K562 (cell line): ENCODE measurements around the gene ZNF500. TPM values are rescaled to one million over a fixed set of nuclear protein-coding genes. Genes with fewer than 3 reads are reported as not detected.
A peak's percentile ranks its signal among the peaks of the same experiment; 100 is the strongest.

Source experiments
- CBFB ChIP-seq: sonication (generic); formaldehyde crosslinking; IDR thresholded peaks from 2 replicates; pipeline ENCODE4 v1.4.0; 2020; ENCODE audit warnings: mild to moderate bottlenecking, missing genetic modification reagents
- HMG20B ChIP-seq: fragments of 250-450 bp; sonication (Bioruptor Pico); IDR thresholded peaks from 2 replicates; pipeline ENCODE4 v1.5.0; 2021; ENCODE audit warnings: mild to moderate bottlenecking
- ILK ChIP-seq: fragments of 450-650 bp; IDR thresholded peaks from 2 replicates; pipeline ENCODE4 v1.6.1; 2016; ENCODE audit warnings: missing genetic modification characterization, low read depth, mild to moderate bottlenecking, missing compliant biosample characterization, moderate library complexity, borderline replicate concordance
- PHF20 ChIP-seq: fragments of 450-650 bp; IDR thresholded peaks from 2 replicates; pipeline ENCODE4 v1.6.1; 2018; ENCODE audit not compliant: partially characterized antibody
- PURB ChIP-seq: sonication (generic); formaldehyde crosslinking; IDR thresholded peaks from 2 replicates; pipeline ENCODE4 v1.9.0; 2021; ENCODE audit warnings: low read depth, mild to moderate bottlenecking, missing genetic modification reagents
- PYGO2 ChIP-seq: fragments of 450-650 bp; IDR thresholded peaks from 2 replicates; pipeline ENCODE4 v1.6.1; 2016; ENCODE audit warnings: mild to moderate bottlenecking, missing genetic modification characterization, moderate library complexity, missing compliant biosample characterization
- RFX7 ChIP-seq: fragments of 250-450 bp; sonication (Bioruptor Pico); IDR thresholded peaks from 2 replicates; pipeline ENCODE4 v1.5.1; 2021; ENCODE audit warnings: mild to moderate bottlenecking
- TCF7 ChIP-seq: sonication (generic); IDR thresholded peaks from 2 replicates; pipeline ENCODE4 v1.6.1; 2016; ENCODE audit warnings: antibody characterized with exemption, borderline replicate concordance
- ZKSCAN8 ChIP-seq: fragments of 200-800 bp; sonication (Bioruptor generic); IDR thresholded peaks from 2 replicates; pipeline ENCODE4 v1.6.1; 2016; ENCODE audit warnings: missing genetic modification characterization, missing compliant biosample characterization
- ZNF146 ChIP-seq: IDR thresholded peaks from one replicate; pipeline ENCODE4 v1.6.1; 2018; ENCODE audit warnings: missing compliant biosample characterization; ENCODE audit not compliant: unreplicated experiment
- ZNF165 ChIP-seq: fragments of 250-450 bp; sonication (Bioruptor Pico); IDR thresholded peaks from 2 replicates; pipeline ENCODE4 v1.4.0; 2020; ENCODE audit warnings: borderline replicate concordance
- ZZZ3 ChIP-seq: fragments of 450-650 bp; IDR thresholded peaks from 2 replicates; pipeline ENCODE4 v1.6.1; 2016; ENCODE audit warnings: antibody characterized with exemption, mild to moderate bottlenecking, moderate library complexity
- polyA plus RNA-seq, 8 experiments: library from polyadenylated mRNA; depleted of rRNA in 4 of 8; stranded (reverse) in 5 of 8; unstranded in 3 of 8; fragments of >200 nt; fragmentation: Nextera tagmentation in 2 of 8; fragmentation: Illumina TruSeq in 1 of 8; extraction: Ambion mirVana in 2 of 8; extraction: Trizol in 1 of 8; gene quantifications; 2 replicates each; pipeline versions ENCODE4 v1.2.1 to v1.2.3, GENCODE V29; 2011 to 2014; ENCODE audit warnings: inconsistent platforms in 1 of 8, missing spikeins in 1 of 8
- total RNA-seq, 7 experiments: library from RNA; depleted of rRNA in 6 of 7; stranded (reverse); fragments of >200 nt in 6 of 7; fragmentation: Illumina TruSeq in 2 of 7; extraction: Trizol in 2 of 7; gene quantifications; 2 replicates each; pipeline versions ENCODE4 v1.2.1 to v1.2.3, GENCODE V29; 2011 to 2021; ENCODE audit warnings: low replicate concordance in 1 of 7
- TF ChIP-seq, protein P1 (sequence below): fragments of 250-450 bp; sonication (Bioruptor Pico); IDR thresholded peaks from 2 replicates; pipeline ENCODE4 v1.4.0; 2020; ENCODE audit warnings: mild to moderate bottlenecking, moderate library complexity, borderline replicate concordance
- TF ChIP-seq, protein P2 (sequence below): fragments of 250-450 bp; sonication (Bioruptor Pico); IDR thresholded peaks from 2 replicates; pipeline ENCODE4 v1.8.0; 2022; ENCODE audit warnings: moderate library complexity, mild to moderate bottlenecking, inconsistent platforms
- TF ChIP-seq, protein P3 (sequence below), 2 experiments: IDR thresholded peaks; 2 replicates each; pipeline ENCODE4 v1.6.1; 2012; ENCODE audit warnings: improper control_type of control experiment in 2 of 2, low read depth in 2 of 2, low read length in 2 of 2, borderline replicate concordance in 1 of 2
- TF ChIP-seq, protein P4 (sequence below): fragments of 450-650 bp; conservative IDR thresholded peaks from 2 replicates; pipeline ENCODE4 v1.6.1; 2016; ENCODE audit warnings: missing genetic modification characterization, low read depth, mild to moderate bottlenecking, missing compliant biosample characterization, moderate library complexity
- TF ChIP-seq, protein P5 (sequence below): fragments of 250-450 bp; sonication (Bioruptor Pico); IDR thresholded peaks from 2 replicates; pipeline ENCODE4 v1.8.0; 2021; ENCODE audit warnings: moderate library complexity, mild to moderate bottlenecking, inconsistent platforms

The ZNF500 gene
- total and polyA plus RNA-seq, 9 of the 15 experiments (the other 6 are each of a cell fraction or from before 2014, with no cell fraction given) = 0.80 to 20.8 (median 5.3) TPM

DNA sequence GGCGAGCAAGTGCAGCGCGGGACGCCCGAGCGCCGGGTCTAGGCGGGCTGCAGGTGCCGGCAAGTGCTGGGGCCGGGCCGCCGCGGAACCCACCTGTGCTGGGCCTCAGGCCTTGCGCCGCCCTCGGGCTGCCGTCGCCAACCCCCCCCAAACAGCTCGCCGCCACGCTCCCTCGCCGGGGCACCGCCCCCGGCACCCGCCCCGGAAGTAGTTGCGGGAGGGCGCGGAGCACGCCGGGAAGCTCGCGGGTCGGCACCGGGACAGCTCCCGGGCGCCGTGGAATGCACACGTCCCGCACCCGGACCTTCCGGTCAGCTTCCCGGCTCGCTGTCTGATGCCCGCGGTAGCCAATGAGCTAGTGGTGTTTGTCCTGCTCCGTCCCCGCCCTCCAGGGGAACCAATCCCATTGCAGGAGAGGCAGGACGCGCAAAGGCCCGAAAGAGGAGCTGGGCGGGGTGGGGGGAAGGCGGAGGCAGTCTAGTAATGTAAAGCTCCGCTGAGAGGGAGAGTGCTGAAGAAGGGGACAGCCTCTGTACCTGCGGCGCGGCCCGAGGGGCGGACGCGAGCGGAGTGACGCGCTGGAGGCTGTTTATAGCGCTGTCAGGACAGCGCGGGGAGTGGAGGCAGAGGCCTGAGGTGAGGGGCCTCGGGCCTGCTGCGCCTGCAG is 32.8 kb downstream of the ZNF500 start, which contains the start of the genes ANKS3 and DNAAF8 (continued):
- TF ChIP-seq, protein P1, sequence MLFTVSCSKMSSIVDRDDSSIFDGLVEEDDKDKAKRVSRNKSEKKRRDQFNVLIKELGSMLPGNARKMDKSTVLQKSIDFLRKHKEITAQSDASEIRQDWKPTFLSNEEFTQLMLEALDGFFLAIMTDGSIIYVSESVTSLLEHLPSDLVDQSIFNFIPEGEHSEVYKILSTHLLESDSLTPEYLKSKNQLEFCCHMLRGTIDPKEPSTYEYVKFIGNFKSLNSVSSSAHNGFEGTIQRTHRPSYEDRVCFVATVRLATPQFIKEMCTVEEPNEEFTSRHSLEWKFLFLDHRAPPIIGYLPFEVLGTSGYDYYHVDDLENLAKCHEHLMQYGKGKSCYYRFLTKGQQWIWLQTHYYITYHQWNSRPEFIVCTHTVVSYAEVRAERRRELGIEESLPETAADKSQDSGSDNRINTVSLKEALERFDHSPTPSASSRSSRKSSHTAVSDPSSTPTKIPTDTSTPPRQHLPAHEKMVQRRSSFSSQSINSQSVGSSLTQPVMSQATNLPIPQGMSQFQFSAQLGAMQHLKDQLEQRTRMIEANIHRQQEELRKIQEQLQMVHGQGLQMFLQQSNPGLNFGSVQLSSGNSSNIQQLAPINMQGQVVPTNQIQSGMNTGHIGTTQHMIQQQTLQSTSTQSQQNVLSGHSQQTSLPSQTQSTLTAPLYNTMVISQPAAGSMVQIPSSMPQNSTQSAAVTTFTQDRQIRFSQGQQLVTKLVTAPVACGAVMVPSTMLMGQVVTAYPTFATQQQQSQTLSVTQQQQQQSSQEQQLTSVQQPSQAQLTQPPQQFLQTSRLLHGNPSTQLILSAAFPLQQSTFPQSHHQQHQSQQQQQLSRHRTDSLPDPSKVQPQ (CRISPR knock-in tag) = no peak
- TF ChIP-seq ZNF146 (CRISPR knock-in tag) (no peak), ZNF165 (CRISPR knock-in tag) (no peak), RFX7 (CRISPR knock-in tag) (no peak), ZZZ3 (no peak), ZKSCAN8 (CRISPR knock-in tag) (no peak), ILK (tag) (no peak), TCF7 (no peak), HMG20B (no peak), PYGO2 (tag) (no peak), PHF20 (peak; percentile 63), CBFB (no peak), PURB (CRISPR knock-in tag) (no peak)
- TF ChIP-seq, protein P2, sequence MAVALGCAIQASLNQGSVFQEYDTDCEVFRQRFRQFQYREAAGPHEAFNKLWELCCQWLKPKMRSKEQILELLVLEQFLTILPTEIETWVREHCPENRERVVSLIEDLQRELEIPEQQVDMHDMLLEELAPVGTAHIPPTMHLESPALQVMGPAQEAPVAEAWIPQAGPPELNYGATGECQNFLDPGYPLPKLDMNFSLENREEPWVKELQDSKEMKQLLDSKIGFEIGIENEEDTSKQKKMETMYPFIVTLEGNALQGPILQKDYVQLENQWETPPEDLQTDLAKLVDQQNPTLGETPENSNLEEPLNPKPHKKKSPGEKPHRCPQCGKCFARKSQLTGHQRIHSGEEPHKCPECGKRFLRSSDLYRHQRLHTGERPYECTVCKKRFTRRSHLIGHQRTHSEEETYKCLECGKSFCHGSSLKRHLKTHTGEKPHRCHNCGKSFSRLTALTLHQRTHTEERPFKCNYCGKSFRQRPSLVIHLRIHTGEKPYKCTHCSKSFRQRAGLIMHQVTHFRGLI (CRISPR knock-in tag) = no peak
- TF ChIP-seq, protein P3, sequence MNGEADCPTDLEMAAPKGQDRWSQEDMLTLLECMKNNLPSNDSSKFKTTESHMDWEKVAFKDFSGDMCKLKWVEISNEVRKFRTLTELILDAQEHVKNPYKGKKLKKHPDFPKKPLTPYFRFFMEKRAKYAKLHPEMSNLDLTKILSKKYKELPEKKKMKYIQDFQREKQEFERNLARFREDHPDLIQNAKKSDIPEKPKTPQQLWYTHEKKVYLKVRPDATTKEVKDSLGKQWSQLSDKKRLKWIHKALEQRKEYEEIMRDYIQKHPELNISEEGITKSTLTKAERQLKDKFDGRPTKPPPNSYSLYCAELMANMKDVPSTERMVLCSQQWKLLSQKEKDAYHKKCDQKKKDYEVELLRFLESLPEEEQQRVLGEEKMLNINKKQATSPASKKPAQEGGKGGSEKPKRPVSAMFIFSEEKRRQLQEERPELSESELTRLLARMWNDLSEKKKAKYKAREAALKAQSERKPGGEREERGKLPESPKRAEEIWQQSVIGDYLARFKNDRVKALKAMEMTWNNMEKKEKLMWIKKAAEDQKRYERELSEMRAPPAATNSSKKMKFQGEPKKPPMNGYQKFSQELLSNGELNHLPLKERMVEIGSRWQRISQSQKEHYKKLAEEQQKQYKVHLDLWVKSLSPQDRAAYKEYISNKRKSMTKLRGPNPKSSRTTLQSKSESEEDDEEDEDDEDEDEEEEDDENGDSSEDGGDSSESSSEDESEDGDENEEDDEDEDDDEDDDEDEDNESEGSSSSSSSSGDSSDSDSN (IDR thresholded peaks at IDR 0.05; ENCODE audit: borderline replicate concordance in 1 of 2, low read depth in 2 of 2, low read length in 2 of 2) = no peak
- TF ChIP-seq, protein P4, sequence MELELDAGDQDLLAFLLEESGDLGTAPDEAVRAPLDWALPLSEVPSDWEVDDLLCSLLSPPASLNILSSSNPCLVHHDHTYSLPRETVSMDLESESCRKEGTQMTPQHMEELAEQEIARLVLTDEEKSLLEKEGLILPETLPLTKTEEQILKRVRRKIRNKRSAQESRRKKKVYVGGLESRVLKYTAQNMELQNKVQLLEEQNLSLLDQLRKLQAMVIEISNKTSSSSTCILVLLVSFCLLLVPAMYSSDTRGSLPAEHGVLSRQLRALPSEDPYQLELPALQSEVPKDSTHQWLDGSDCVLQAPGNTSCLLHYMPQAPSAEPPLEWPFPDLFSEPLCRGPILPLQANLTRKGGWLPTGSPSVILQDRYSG = no peak
- TF ChIP-seq, protein P5, sequence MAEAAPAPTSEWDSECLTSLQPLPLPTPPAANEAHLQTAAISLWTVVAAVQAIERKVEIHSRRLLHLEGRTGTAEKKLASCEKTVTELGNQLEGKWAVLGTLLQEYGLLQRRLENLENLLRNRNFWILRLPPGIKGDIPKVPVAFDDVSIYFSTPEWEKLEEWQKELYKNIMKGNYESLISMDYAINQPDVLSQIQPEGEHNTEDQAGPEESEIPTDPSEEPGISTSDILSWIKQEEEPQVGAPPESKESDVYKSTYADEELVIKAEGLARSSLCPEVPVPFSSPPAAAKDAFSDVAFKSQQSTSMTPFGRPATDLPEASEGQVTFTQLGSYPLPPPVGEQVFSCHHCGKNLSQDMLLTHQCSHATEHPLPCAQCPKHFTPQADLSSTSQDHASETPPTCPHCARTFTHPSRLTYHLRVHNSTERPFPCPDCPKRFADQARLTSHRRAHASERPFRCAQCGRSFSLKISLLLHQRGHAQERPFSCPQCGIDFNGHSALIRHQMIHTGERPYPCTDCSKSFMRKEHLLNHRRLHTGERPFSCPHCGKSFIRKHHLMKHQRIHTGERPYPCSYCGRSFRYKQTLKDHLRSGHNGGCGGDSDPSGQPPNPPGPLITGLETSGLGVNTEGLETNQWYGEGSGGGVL (CRISPR knock-in tag) = no peak
